Smooth muscle cell (in vitro differentiated cells): Measurements from ENCODE around the gene BRINP1. TPM values are rescaled to one million over a fixed set of nuclear protein-coding genes. Genes with fewer than 3 reads are reported as not detected.
A peak's percentile ranks its signal among the peaks of the same experiment; 100 is the strongest.

Source experiments
- DNase-seq: peaks from one replicate; lab custom pipeline; 2025; ENCODE audit not compliant: unreplicated experiment; lab: John Stamatoyannopoulos, UW
- H2AFZ ChIP-seq: fragments of 200-600 bp; sonication (generic); 2 replicates; pipeline ENCODE4 v1.6.0; 2016; ENCODE audit warnings: antibody characterized with exemption, low read depth, mild to moderate bottlenecking
- H3F3A ChIP-seq: fragments of 200-600 bp; sonication (generic); 2 replicates; pipeline ENCODE4 v1.6.0; 2017; ENCODE audit warnings: antibody characterized with exemption, low read depth
- H3K27ac ChIP-seq: fragments of 200-600 bp; sonication (generic); 2 replicates; pipeline ENCODE4 v1.5.1; 2016; ENCODE audit warnings: low read depth, mild to moderate bottlenecking
- H3K27me3 ChIP-seq: fragments of 200-600 bp; sonication (generic); 2 replicates; pipeline ENCODE4 v1.6.1; 2016; ENCODE audit warnings: low read depth, mild to moderate bottlenecking
- H3K36me3 ChIP-seq: fragments of 200-600 bp; sonication (generic); 2 replicates; pipeline ENCODE4 v1.5.1; 2016; ENCODE audit warnings: low read depth
- H3K4me1 ChIP-seq: fragments of 200-600 bp; sonication (generic); 2 replicates; pipeline ENCODE4 v1.5.1; 2016; ENCODE audit warnings: low read depth
- H3K4me2 ChIP-seq: fragments of 200-600 bp; sonication (generic); 2 replicates; pipeline ENCODE4 v1.6.0; 2016; ENCODE audit warnings: mild to moderate bottlenecking
- H3K4me3 ChIP-seq: fragments of 200-600 bp; sonication (generic); 2 replicates; pipeline ENCODE4 v1.5.1; 2016; ENCODE audit warnings: mild to moderate bottlenecking
- H3K79me2 ChIP-seq: fragments of 200-600 bp; sonication (generic); 2 replicates; pipeline ENCODE4 v1.6.0; 2016; ENCODE audit warnings: low read depth, mild to moderate bottlenecking
- H3K9ac ChIP-seq: fragments of 200-600 bp; sonication (generic); 2 replicates; pipeline ENCODE4 v1.6.0; 2016; ENCODE audit warnings: low read depth
- H3K9me3 ChIP-seq: fragments of 200-600 bp; sonication (generic); replicated peaks from 2 replicates; pipeline ENCODE4 v1.5.1; 2016; ENCODE audit warnings: low read depth
- H4K20me1 ChIP-seq: fragments of 200-600 bp; sonication (generic); 2 replicates; pipeline ENCODE4 v1.6.0; 2016; ENCODE audit warnings: low read depth
- WGBS: methylation state at CpG from one replicate; pipeline ENCODE4 v1.1.7; 2016; ENCODE audit warnings: low lambda C conversion rate; 5-methylcytosine and 5-hydroxymethylcytosine counted together
- polyA plus RNA-seq: library from polyadenylated mRNA; unstranded; fragments of >200 nt; fragmentation: Nextera tagmentation; extraction: Ambion mirVana; gene quantifications from 2 replicates; pipeline ENCODE4 v1.2.1, GENCODE V29; 2016
- total RNA-seq: library from RNA; depleted of rRNA; stranded (reverse); fragments of >200 nt; gene quantifications from 2 replicates; pipeline ENCODE4 v1.2.3, GENCODE V29; 2014
- TF ChIP-seq, protein P1 (sequence below): fragments of 200-600 bp; sonication (generic); IDR thresholded peaks from 2 replicates; pipeline ENCODE4 v1.5.1; 2017; ENCODE audit warnings: borderline replicate concordance, mild to moderate bottlenecking, antibody characterized with exemption; ENCODE audit not compliant: insufficient read depth, poor library complexity, severe bottlenecking

The BRINP1 gene, protein sequence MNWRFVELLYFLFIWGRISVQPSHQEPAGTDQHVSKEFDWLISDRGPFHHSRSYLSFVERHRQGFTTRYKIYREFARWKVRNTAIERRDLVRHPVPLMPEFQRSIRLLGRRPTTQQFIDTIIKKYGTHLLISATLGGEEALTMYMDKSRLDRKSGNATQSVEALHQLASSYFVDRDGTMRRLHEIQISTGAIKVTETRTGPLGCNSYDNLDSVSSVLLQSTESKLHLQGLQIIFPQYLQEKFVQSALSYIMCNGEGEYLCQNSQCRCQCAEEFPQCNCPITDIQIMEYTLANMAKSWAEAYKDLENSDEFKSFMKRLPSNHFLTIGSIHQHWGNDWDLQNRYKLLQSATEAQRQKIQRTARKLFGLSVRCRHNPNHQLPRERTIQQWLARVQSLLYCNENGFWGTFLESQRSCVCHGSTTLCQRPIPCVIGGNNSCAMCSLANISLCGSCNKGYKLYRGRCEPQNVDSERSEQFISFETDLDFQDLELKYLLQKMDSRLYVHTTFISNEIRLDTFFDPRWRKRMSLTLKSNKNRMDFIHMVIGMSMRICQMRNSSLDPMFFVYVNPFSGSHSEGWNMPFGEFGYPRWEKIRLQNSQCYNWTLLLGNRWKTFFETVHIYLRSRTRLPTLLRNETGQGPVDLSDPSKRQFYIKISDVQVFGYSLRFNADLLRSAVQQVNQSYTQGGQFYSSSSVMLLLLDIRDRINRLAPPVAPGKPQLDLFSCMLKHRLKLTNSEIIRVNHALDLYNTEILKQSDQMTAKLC
- total RNA-seq: 0.45 and 0.54 TPM in 2 replicates
- polyA plus RNA-seq: 0.19 TPM in 1 of 2 replicates, not detected in the other

DNA sequence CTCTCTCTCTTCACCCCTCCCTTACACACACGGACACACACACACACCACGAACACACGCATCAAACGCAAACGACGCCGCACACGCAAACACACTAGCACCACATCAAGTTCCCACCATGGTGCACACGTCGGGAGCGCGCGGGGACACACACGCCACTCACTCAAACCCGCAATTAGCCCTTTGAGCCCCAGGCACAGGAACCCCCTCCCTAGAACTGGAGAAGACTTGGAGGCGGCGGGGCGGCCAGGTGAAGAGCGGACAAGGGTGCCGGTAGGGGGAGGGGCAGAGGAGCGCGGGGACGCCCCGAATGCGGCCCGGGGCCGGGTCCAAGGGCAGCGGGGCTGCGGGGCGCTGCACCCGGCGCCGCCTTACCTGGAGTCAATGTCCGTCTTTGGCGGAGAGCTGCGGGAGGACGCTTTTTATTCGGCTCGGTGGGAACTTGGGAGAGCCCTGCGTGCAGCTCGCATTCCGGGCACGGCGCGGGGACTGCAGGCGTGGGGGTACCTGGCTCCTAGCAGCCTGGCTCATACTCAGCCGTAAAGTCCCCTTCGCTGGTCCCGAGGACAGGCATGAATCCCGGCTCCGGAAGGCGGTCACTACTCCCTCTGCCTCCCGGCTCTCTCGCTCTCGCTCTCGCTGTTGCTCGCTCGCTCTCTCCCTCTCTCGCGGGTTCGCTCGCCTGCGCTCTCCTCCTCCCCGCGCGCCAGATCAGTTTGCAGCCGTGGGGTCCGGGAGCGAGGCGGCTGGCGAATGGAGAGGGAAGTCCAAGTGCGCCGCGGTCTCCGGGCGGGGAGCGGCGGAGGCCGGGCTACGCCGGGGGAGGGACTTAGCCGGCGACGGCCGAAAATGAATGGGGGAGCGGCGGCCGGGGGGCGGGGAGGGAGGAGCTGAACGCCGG, at the start of gene BRINP1:
Gene BRINP1, minus strand, starts transcription at position 755 of the 901 bp plus-strand sequence. CDS start 56,080 bp downstream, outside the sequence.
- Histone ChIP-seq H3K36me3 (no peaks in the 10 kb centered on the region), H3K79me2 (no peaks in the 10 kb centered on the region), H3K4me2 (peak within 1 kb of the TSS; percentile 90), H2AFZ (peak within 1 kb of the TSS; percentile 26), H3K9ac (no peak within 1 kb of the TSS), H4K20me1 (no peaks in the 10 kb centered on the region), H3K27ac (no peak within 1 kb of the TSS), H3K4me1 (peaks cover 12% of the 10 kb centered on the region), H3K4me3 (peak within 1 kb of the TSS; percentile 56), H3K27me3 (peaks cover 58% of the 10 kb centered on the region), H3K9me3 (no peaks in the 10 kb centered on the region), H3F3A (no peaks in the 10 kb centered on the region)
- no peak for DNase-seq
- under 1% methylated on average over 76 of the region's 91 CpGs for WGBS
- TF ChIP-seq, protein P1, sequence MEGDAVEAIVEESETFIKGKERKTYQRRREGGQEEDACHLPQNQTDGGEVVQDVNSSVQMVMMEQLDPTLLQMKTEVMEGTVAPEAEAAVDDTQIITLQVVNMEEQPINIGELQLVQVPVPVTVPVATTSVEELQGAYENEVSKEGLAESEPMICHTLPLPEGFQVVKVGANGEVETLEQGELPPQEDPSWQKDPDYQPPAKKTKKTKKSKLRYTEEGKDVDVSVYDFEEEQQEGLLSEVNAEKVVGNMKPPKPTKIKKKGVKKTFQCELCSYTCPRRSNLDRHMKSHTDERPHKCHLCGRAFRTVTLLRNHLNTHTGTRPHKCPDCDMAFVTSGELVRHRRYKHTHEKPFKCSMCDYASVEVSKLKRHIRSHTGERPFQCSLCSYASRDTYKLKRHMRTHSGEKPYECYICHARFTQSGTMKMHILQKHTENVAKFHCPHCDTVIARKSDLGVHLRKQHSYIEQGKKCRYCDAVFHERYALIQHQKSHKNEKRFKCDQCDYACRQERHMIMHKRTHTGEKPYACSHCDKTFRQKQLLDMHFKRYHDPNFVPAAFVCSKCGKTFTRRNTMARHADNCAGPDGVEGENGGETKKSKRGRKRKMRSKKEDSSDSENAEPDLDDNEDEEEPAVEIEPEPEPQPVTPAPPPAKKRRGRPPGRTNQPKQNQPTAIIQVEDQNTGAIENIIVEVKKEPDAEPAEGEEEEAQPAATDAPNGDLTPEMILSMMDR: no peak

DNA sequence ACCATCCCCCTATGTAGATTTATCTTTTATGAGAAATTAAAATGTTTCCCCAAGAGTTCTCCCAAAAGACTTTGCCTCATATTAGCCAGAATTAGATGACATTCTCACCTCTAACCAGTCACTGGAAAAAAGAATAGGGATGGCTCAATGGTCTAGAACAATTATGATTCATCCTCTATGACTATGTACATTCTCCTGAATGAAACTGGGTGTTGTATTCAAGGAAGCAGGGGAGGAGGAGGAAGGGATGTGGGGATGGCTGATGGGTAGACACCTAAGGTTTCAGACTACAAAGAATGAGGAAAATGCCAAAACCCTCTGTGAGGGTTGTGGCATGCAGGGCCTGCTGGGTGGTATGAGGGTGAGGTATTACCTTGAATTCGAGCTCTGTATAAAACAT, 49.5 kb upstream of the BRINP1 start:
- peaks cover 3% of the 10 kb centered on the region for H3K27me3 ChIP-seq
- no peak overlapping the region for H3K27ac ChIP-seq
- no peaks in the 10 kb centered on the region for H3K36me3 ChIP-seq
- no peaks in the 10 kb centered on the region for H3F3A ChIP-seq
- H3K4me2 ChIP-seq: no peak overlapping the region
- no peaks in the 10 kb centered on the region for H3K79me2 ChIP-seq
- H3K9me3 ChIP-seq: no peaks in the 10 kb centered on the region
- H3K4me3 ChIP-seq: no peak overlapping the region
- DNase-seq: no peak
- no peak overlapping the region for H3K9ac ChIP-seq
- no peak overlapping the region for H2AFZ ChIP-seq
- TF ChIP-seq, protein P1: no peak
- H3K4me1 ChIP-seq: no peaks in the 10 kb centered on the region
- WGBS: 92% methylated on average over 1 of the region's 1 CpG
- H4K20me1 ChIP-seq: no peaks in the 10 kb centered on the region

DNA sequence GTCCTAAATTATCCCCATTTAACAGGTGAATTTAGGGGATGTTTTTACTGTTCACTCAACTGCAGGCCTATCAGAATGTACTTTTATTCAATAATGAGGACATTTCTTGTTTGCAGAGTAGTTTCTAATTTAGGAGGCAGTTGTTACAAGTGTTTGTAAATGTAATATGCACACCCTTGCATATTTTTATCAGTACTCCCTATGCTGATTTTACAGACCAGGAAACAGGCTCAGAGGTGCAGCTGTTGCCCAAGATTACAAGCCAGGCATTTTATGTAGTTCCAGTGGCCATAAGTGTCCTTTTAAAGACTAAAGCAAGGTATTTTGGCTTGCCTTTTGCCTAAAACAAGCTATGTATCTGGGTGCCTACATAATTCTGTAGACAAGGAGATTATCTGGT, 47.6 kb upstream of the BRINP1 start:
- DNase-seq: no peak
- Histone ChIP-seq H3K79me2 (no peaks in the 10 kb centered on the region), H3K9me3 (no peaks in the 10 kb centered on the region), H3K4me1 (no peaks in the 10 kb centered on the region), H3K27ac (no peak overlapping the region), H2AFZ (no peak overlapping the region), H3K36me3 (no peaks in the 10 kb centered on the region), H3K27me3 (peaks cover 3% of the 10 kb centered on the region), H3F3A (no peaks in the 10 kb centered on the region), H3K9ac (no peak overlapping the region), H3K4me2 (no peak overlapping the region), H4K20me1 (no peaks in the 10 kb centered on the region), H3K4me3 (no peak overlapping the region)
- TF ChIP-seq, protein P1: no peak
